Stimulated activated CD8-positive, alpha-beta memory T cell treated with anti-CD3 and anti-CD28 coated beads, Interleukin-4, amount 100 ng/mL, for 1 hour (primary cell): ENCODE measurements around the gene COX8C.
"Not testable (repeated sequence)": the region's sequence is repeated elsewhere in the genome, so short reads cannot be mapped to it uniquely, and the experiment has no call there.

ENCODE experiments used
- DNase-seq, 2 donors: peaks; one replicate each; pipeline ENCODE4 v3.0.0-alpha.2; 2020; ENCODE audit warnings: low read depth in 2 of 2, low spot score in 1 of 2

The COX8C gene

GRCh38 chr14:93368996-93369712 is 22.2 kb downstream of the COX8C start:
- no peak for DNase-seq

- no peak for DNase-seq
These were observed 22.8 kb downstream of the COX8C start for GRCh38 chr14:93369713-93370266.

- DNase-seq = no peak
These were observed 28.7 kb downstream of the COX8C start for GRCh38 chr14:93375673-93376156.

- DNase-seq = no peak
These were observed 32.8 kb downstream of the COX8C start for GRCh38 chr14:93379831-93380230.

- DNase-seq = no peak
These were observed 34.7 kb downstream of the COX8C start for GRCh38 chr14:93381644-93382043.

- not testable (repeated sequence) for DNase-seq
These were observed 37.3 kb downstream of the COX8C start for GRCh38 chr14:93384256-93384655.

- DNase-seq = no peak
These were observed 48.2 kb downstream of the COX8C start for GRCh38 chr14:93395231-93395630.

- no peak for DNase-seq
These were observed 49.5 kb downstream of the COX8C start for GRCh38 chr14:93396456-93396855.
